ENCODE measurements around the gene CLK4.

DNA sequence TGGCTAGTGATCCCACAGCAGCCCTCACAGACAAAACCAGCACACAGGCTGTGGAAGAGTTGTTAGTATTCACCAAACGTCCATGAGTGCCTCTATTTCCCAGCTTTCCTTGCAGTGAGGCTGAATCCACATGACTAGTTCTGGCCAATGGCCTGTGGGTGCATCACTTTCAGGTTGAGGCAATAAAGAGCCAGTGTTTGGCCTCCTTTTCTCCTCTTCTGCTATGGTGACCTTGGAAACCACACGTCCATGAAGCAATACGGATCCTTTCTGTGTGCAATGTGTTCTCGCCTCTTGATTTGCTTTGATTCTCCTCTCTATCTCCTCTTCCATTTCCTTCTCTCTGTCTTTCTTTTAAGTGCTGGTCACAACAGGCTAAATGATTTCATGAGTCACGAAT, 23.4 kb upstream of the CLK4 start:
- TF ChIP-seq, protein P1, sequence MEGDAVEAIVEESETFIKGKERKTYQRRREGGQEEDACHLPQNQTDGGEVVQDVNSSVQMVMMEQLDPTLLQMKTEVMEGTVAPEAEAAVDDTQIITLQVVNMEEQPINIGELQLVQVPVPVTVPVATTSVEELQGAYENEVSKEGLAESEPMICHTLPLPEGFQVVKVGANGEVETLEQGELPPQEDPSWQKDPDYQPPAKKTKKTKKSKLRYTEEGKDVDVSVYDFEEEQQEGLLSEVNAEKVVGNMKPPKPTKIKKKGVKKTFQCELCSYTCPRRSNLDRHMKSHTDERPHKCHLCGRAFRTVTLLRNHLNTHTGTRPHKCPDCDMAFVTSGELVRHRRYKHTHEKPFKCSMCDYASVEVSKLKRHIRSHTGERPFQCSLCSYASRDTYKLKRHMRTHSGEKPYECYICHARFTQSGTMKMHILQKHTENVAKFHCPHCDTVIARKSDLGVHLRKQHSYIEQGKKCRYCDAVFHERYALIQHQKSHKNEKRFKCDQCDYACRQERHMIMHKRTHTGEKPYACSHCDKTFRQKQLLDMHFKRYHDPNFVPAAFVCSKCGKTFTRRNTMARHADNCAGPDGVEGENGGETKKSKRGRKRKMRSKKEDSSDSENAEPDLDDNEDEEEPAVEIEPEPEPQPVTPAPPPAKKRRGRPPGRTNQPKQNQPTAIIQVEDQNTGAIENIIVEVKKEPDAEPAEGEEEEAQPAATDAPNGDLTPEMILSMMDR (IDR thresholded peaks at IDR 0.05) = no peak
- no peak for TF ChIP-seq POLR2A (IDR thresholded peaks at IDR 0.05)
